GM18909 (cell line): ENCODE data around the gene SLITRK5.

Experiments
- ATAC-seq: cut with Tn5 transposase; IDR thresholded peaks from one replicate; pipeline ENCODE4 v1.9.1; 2021; ENCODE audit warnings: mild to moderate bottlenecking; ENCODE audit not compliant: unreplicated experiment, poor library complexity

Gene SLITRK5

GRCh38 chr13:87671031-87671752, at the start of gene SLITRK5:
Gene SLITRK5 (plus strand): TSS chr13:87671371. CDS start chr13:87675389, 4,018 bp downstream.
- peak; percentile 93 for ATAC-seq

- no peak for ATAC-seq
These were observed 48.2 kb upstream of the SLITRK5 start for GRCh38 chr13:87622971-87623370.

GRCh38 chr13:87656306-87656705, 14.9 kb upstream of the SLITRK5 start:
- no peak for ATAC-seq

- ATAC-seq = no peak
These were observed 9.7 kb upstream of the SLITRK5 start for GRCh38 chr13:87661471-87661870.

- ATAC-seq = no peak
These were observed 4.3 kb upstream of the SLITRK5 start for GRCh38 chr13:87666831-87667230.

GRCh38 chr13:87667686-87668085, 3.5 kb upstream of the SLITRK5 start:
- ATAC-seq = no peak

- ATAC-seq = peak; percentile 50
These were observed 1.7 kb upstream of the SLITRK5 start for GRCh38 chr13:87669379-87669978.

- ATAC-seq = no peak
These were observed 808 bp downstream of the SLITRK5 start for GRCh38 chr13:87671753-87672605.

- no peak for ATAC-seq
These were observed 3.1 kb downstream of the SLITRK5 start for GRCh38 chr13:87674247-87674738.

GRCh38 chr13:87675851-87676250, 4.7 kb downstream of the SLITRK5 start:
- ATAC-seq = no peak

GRCh38 chr13:87676254-87677042, 5.3 kb downstream of the SLITRK5 start:
- no peak for ATAC-seq

- ATAC-seq = no peak
These were observed 5.9 kb downstream of the SLITRK5 start for GRCh38 chr13:87677043-87677495.

GRCh38 chr13:87677496-87678371, 6.6 kb downstream of the SLITRK5 start:
- no peak for ATAC-seq

- no peak for ATAC-seq
These were observed 7.2 kb downstream of the SLITRK5 start for GRCh38 chr13:87678372-87678752.

GRCh38 chr13:87680298-87680697, 9.1 kb downstream of the SLITRK5 start:
- no peak for ATAC-seq

GRCh38 chr13:87684850-87685742, 13.9 kb downstream of the SLITRK5 start:
- no peak for ATAC-seq

- no peak for ATAC-seq
These were observed 25.3 kb downstream of the SLITRK5 start for GRCh38 chr13:87696458-87696857.

- ATAC-seq = no peak
These were observed 27.1 kb downstream of the SLITRK5 start for GRCh38 chr13:87698268-87698667.
